22Rv1 (cell line): ENCODE measurements around the gene COL24A1.

Source experiments
- H3K27ac ChIP-seq: fragments of 450-650 bp; 2 replicates; pipeline ENCODE4 v1.5.1; 2017
- ZFX ChIP-seq: fragments of 450-650 bp; IDR thresholded peaks from 2 replicates; pipeline ENCODE4 v1.6.1; 2017; ENCODE audit warnings: antibody characterized with exemption, borderline replicate concordance
- TF ChIP-seq, protein P1 (sequence below): fragments of 450-650 bp; IDR thresholded peaks from 2 replicates; pipeline ENCODE4 v1.5.1; 2017; ENCODE audit warnings: mild to moderate bottlenecking

Gene COL24A1

DNA sequence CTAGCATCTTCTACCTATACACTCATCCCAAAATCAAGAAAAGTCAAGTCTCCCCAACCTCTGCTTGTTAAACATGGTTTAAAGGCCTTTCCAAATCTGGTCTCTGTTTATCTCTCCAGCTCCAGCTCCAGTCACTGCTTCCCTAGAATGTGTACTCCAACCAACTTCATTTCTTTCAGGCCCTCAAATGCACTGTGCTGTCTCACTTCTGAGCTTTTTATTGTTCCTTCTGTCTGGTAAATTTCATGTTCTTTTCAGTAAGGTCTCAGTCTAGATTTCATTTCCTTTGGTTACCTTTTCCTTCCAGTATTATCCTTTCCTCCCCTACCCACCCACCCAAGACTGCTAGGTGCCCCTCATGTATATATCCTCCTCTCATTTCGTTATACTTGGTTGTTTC is 3.7 kb downstream of the COL24A1 start:
- H3K27ac ChIP-seq = no peak overlapping the region
- TF ChIP-seq ZFX = no peak
- TF ChIP-seq, protein P1, sequence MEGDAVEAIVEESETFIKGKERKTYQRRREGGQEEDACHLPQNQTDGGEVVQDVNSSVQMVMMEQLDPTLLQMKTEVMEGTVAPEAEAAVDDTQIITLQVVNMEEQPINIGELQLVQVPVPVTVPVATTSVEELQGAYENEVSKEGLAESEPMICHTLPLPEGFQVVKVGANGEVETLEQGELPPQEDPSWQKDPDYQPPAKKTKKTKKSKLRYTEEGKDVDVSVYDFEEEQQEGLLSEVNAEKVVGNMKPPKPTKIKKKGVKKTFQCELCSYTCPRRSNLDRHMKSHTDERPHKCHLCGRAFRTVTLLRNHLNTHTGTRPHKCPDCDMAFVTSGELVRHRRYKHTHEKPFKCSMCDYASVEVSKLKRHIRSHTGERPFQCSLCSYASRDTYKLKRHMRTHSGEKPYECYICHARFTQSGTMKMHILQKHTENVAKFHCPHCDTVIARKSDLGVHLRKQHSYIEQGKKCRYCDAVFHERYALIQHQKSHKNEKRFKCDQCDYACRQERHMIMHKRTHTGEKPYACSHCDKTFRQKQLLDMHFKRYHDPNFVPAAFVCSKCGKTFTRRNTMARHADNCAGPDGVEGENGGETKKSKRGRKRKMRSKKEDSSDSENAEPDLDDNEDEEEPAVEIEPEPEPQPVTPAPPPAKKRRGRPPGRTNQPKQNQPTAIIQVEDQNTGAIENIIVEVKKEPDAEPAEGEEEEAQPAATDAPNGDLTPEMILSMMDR = no peak

DNA sequence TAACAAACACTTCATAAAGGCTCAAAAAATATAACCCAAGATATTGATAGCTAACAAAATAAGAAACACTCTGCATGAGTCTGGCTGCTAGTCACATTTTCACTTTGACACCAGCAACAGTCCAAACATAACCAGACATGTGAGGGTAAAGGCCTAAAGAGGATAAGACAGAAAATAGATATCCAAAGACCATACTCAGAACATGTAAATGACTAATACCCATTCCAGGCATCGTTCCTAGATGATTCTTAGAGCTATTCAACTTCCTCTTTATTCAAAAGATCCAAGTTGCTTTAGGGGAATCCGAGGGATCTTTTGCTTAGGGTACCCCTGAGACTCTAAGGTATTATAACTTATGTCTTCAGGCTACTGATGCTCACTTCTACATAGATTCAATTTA is 5.1 kb downstream of the COL24A1 start:
- TF ChIP-seq, protein P1 = no peak
- no peak for TF ChIP-seq ZFX
- no peak overlapping the region for H3K27ac ChIP-seq

DNA sequence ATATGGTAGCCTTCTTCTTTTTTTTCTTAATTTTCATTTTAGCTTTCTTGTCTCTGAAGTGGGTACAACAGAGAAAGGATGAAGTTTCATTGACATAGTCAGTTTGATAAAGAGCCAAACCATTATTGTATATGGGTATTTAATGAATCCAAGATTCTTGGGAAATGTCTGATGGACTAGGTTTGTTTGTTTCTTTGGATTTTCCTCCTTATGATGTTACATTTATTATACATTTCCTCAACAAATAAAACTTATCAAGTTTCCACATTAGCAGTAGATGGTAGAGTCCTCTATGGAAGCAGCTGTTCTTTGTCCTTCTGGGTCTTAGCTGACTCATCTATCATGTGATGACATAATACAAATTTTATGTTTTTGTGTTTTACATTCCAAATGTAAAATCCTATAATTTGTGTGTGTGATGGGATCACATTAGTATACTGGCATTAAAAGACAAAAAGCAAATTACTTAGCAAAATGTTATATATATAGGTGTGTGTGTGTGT is 6.0 kb downstream of the COL24A1 start:
- H3K27ac ChIP-seq = no peak overlapping the region
- TF ChIP-seq ZFX = no peak
- TF ChIP-seq, protein P1 = no peak

DNA sequence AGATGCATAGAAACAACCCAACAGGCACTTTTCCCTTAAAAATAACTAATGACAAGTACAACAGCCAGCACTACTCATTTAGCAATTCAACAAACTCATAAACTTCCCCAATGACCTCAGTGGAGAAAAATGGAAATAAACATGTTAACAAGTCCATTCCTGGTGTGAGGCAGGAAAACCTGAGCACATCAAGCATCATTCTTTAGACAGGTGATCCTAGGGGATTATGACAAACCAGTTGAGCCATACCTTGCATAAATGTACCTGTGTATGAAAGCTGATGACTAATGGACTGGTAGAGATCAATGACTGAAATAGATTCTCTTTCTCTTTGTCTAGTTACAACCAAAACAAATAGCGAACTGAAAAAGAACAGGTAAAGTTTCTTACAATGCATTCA is 7.0 kb downstream of the COL24A1 start:
- no peak for TF ChIP-seq ZFX
- TF ChIP-seq, protein P1 = no peak
- H3K27ac ChIP-seq = no peak overlapping the region

DNA sequence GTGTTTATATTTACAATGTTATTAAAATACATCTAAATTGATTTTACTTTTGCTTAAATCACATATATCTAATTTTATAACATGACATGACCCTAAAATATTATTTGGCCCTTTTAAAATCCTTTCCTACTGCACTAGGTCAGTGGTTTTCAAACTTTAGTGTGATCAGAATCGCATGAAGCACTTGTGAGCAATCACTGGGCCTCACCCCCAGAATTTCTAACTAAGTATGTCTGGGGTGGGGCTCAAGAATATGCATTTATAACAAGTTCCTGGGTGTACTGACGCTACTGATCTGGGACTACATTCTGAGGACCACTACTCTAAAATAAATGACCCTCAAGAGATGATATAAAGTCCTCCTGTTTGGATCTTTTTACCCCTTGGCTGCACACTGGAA is 8.8 kb downstream of the COL24A1 start:
- TF ChIP-seq, protein P1 = no peak
- TF ChIP-seq ZFX = no peak

DNA sequence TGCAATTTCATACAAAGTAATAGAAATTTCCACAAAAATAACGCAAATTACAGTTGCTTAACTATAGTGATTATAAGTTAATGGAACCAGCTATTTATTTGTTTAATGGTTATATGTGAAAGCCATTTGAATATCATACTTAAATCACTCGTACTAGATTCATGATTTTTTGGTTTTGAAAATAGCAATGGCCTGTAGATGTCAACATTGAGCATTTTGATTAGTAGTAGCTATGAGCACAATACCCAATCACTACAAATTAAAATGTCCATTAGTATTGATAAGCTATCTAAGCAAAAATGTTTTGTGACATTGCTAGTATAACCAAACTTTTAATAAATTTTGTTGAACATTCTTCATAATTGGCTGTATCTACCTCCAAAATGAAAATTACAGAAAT is 10.0 kb downstream of the COL24A1 start:
- no peak for TF ChIP-seq ZFX
- TF ChIP-seq, protein P1 = peak; percentile 23; the same call in 1 of the 2 replicates
- H3K27ac ChIP-seq = no peak overlapping the region

More for the DNA sequence above, 8.8 kb downstream of the COL24A1 start:
- no peak overlapping the region for H3K27ac ChIP-seq

DNA sequence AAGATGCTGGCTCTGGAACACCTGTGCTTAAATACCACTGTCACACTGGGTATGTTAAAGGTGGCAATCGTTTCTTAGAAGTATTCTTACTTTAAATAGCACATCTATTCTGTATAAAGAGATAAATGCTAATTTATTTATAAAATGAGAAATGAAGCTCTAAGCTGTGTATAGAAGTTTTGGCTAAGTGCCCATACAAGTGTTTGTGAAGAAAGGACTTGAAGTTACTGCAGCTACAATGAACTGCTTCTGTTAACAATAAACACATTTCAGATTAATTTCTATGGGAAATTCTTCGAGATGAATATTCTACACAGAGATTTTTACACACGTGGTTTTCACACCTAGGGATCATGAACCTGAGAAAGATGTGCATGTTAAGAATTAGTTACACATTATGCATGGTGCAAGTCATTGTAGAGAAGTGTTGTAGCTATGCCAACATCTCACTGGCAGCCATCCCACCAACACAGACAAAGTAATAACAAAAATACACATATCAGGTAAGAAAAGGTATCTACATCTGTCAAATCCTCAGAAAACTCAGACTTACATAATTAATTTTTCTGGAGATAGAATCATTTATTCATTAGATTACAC is 16.2 kb downstream of the COL24A1 start:
- no peak for TF ChIP-seq ZFX
- TF ChIP-seq, protein P1 = no peak
- H3K27ac ChIP-seq = no peak overlapping the region
